A549 (cell line): Measurements from ENCODE around the gene ZNF276.
"Not testable (repeated sequence)": the region's sequence is repeated elsewhere in the genome, so short reads cannot be mapped to it uniquely, and the experiment has no call there.

Experiments
- CTCF ChIP-seq: fragments of >200 bp; sonication (Bioruptor Twin); formaldehyde crosslinking; IDR thresholded peaks from 3 replicates; pipeline ENCODE4 v1.5.1; 2016
- ESRRA ChIP-seq: fragments of 150-350 bp; IDR thresholded peaks from 2 replicates; pipeline ENCODE4 v1.6.1; 2014; ENCODE audit warnings: mild to moderate bottlenecking, low read length, borderline replicate concordance
- MAX ChIP-seq: IDR thresholded peaks from 2 replicates; pipeline ENCODE4 v1.6.1; 2012
- USF2 ChIP-seq: fragments of 450-650 bp; IDR thresholded peaks from 2 replicates; pipeline ENCODE4 v1.6.1; 2014; ENCODE audit warnings: antibody characterized with exemption

GRCh38 chr16:89671565-89671964 lies 49.8 kb upstream of the ZNF276 start:
- not testable (repeated sequence) for TF ChIP-seq CTCF, ESRRA, MAX, USF2
